SKM-1 treated with dmso at 0.1 percent for 144 hours (cell line): ENCODE measurements around the gene APBA2.

Experiments
- DNase-seq: peaks from one replicate; lab custom pipeline; 2025; ENCODE audit not compliant: unreplicated experiment; lab: John Stamatoyannopoulos, UW

The APBA2 gene

GRCh38 chr15:28895146-28895545 lies 9.4 kb downstream of the APBA2 start:
- no peak for DNase-seq

DNA sequence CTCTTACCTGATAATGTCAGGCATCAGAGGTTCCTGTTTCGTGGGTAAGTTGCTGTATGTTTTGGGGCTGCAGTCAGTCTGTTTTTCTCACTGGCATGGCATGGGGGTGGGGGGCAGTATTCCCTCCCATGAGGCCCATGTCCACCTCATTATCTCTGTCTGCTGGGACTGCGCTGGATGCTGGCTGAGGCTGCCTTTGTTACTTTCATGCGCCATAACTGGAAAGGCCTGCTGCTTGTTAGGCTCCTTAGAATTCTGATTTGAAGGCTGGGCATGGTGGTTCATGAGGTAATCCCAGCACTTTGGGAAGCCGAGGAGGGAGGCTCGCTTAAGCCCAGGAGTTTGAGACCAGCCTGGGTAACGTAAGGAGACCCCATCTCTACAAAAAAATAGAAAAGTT lies 9.8 kb downstream of the APBA2 start:
- no peak for DNase-seq

- DNase-seq: no peak
Measured at GRCh38 chr15:28896951-28897350, 11.2 kb downstream of the APBA2 start.

DNA sequence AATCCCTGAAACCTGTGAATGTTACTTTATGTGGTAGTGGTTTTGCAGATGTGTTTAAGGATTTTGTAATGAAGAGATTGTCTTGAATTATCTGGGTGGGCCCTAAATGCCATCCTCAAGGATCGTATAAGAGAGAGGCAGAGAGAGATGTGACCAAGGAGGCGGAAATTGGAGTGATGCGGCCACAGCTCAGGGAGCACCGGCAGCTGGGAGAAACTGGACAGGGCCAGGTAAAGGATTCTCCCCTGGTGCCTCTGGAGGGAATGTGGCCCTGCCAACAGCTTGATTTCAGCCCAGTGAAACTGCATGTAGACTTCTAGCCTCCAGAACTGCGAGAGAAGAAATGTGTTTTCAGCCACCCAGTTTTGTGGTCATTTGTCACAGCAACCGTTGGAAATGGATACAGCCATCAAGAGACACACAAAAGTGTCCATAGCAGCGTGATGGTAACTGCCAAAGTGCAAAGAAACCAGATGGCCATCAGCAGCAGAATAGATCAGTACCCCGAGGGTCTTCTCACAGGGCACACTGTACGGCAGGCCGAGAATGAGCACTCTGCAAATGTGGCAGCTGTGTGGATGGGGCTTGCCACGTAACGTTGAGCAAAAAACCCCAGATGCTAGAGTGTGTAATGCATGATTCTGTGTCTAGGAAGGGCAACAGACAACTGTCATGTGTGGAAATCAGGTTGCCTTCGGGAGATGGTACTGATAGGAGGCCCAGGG lies 12.2 kb downstream of the APBA2 start:
- DNase-seq: no peak

DNA sequence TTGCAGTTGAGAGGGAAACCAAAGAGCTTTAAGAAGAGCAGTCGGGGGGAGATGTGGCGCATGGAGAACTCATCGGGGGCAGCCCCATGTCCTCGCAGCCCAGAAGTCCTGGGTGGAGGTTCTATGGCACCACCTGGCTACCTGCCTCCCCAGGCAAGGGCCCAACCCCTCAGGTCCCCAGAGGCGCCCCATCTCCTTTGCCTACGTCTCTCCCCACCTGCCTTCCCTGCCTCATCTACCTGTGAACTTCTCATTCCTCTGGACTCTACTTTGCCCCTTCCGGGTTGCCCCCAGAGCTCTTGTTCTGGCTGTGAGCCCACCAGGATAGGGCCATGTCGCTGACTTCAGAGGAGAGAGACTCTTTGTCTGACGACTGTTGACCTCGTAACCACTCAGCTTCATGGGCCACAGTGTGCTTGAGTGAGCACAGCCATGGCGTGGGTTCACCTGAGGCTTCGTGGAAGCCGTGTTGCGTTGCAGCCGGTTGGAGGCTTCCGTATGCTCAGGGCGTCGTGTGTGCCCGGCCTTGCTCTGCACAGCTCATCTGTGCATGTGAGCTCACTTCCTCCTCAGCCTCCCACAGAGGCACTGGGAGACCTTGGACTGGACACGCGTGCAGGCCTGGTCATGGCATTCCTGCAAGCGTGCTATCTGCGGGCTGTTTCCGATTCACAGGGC lies 13.4 kb downstream of the APBA2 start:
- DNase-seq: no peak

DNA sequence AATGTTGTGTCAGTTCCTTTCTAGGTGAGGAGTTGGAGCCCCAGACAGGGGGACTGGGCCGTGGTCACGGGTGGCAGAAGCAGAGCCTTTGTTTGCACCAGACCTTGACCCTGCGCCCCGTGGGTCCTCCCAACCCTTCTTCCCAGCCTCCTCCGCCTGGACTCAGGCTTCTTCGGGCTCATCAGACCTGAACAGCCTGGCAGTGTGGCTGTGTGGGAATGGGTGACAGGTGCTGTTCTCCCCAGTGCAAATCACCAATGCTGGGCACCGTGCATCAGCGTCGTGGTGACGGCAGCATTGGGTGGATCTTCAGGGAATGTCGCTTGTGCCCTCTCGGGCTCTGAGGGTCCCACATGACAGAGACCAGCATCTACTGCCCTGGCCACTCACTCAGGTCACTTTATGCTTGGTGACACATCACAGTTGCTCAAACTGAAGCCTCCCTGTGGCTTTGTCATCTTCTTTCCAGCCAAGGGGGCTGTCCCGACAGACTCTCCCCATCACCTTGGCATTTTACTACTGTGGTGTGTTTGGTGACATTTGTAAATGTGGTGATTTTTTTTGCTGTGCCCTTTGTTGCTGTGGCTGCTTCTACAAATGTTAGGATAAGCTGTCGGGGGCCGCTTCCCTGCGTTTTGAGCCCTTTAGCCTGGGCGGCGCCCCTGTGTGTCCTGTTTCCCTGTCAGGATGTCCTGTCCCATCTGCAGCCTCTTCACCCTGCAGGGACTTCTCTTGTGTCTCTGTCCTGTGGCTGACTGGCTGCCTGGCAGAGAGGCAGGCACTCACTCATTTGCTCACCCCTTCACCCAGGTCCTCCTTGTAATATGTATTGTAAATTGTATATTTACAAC lies 14.5 kb downstream of the APBA2 start:
- DNase-seq: no peak

DNA sequence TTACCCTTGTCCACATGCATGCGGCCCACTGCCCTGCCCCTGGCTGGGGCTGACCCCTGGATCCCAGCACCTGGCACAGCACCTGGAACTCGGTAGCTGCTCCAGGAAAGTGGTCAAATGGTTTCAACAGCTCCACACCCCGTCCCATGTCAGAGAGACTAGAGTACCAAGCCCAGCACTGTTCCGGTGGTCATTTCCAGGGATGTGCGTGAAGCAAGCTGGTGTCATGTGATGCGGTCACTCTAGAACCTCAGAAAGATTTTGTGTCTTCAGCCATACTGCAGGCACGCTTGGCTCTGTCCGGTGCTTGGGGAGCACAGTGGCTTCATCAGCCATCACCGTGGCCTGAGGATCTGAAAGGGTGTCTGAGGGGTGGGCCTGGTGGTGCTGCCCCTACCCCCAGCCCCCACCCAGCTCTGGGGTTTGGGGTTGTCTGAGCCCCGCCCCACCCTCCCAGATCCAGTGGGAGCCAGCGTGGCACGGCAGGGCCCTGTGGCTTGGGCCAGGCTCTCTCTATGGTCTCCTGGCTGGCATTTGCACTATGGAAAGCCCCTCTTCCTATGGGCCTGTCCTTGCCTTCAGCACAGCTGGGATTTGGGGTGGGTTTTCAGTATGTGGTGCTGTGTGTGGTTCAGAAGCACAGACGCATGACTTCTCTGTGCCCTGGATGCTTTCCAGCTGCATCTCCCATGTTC lies 15.3 kb downstream of the APBA2 start:
- no peak for DNase-seq

DNA sequence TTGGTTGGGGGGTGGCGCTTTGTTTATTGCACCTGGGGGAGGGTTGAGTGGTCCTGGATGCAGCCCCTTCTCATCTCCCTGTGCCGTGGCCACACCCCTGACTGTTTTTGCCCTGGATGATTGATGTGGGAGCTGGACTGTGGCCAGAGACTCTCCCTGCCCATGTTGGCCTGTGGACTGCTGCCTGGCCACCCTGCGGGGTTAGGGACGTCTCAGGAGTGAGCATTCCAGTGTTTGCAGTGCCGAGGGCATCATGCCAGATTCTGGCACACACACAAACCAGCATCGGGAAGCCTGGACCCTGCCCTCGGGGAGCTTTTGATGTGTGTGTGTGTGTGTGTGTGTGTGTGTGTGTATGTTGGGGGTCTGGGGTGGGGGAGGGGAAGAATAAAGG lies 15.8 kb downstream of the APBA2 start:
- no peak for DNase-seq

DNA sequence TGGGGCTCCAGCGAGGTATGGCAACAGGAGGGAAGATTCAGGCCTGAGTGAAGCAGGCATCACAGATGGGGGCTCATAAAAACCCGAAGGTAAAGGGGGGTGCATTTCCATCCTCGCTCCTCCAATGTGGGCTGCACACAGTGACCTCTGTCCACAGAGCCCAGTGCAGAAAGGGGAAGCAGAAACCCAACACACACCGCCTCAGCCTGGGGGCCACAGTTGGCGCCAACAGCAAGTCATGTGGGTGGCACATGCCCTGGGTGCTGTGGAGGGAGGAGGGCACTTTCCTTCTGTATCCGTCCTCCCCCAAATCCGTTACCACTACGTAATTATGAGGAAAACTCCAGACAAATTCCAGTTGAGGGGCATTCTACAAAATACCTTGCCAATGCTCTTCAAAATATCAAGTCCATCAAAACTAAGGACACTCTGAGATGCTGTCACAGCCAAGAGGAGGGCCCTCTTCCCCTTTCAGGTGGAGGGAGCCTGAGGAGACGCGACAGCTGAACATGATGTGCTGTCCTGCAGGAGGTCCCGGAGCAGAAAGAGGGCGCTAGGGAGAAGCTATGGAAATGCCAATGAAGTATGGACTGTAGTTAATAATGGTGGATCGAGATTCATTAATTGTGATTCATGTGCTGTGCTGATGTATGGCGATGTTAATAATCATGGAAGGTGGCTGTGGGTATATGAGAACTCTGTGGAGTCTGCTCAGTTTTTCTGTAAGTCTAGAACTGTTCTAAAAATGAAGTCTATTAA lies 16.4 kb downstream of the APBA2 start:
- DNase-seq: no peak

GRCh38 chr15:28902856-28903255 lies 17.1 kb downstream of the APBA2 start:
- no peak for DNase-seq

GRCh38 chr15:28903555-28903954 lies 17.8 kb downstream of the APBA2 start:
- no peak for DNase-seq

GRCh38 chr15:28904003-28904402 lies 18.2 kb downstream of the APBA2 start:
- no peak for DNase-seq

DNA sequence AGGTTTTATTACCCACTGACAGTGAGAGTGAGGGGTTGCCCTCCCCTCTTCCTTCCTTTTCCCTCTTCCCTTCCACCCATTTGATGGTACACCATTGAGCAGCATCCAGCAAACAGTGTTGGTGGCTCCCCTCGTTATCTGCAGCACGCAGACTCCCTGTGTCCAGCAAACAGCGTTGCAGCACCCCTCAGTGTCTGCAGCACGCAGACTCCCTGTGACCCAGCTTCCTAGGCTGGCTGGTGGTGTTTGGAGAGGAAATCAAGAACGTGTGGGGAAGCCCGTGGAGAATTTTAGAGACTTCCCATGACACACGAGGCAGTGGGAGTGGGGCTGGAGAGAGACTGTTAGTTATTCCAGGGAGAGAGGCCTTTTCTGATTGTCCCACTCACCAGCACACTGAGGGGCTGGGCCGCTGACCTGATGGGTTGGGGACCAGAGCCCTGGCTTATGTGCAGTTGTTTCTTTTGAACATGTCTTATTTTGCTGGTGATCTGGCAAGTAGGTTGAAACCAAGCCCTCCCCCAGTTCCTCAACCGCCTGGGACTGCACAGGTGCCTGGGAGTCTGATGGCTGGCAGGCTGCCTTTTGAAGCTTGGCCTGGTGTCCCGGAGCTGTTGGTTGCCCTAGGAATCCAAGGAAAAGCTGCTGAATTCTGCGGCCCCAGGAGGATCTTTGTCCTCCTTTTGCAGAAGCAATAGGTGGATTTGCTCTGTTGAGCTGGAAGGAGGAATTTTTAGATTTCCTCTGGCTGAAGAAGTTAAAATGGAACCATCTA lies 19.0 kb downstream of the APBA2 start:
- no peak for DNase-seq

GRCh38 chr15:28907338-28907960 lies 21.7 kb downstream of the APBA2 start:
- no peak for DNase-seq

DNA sequence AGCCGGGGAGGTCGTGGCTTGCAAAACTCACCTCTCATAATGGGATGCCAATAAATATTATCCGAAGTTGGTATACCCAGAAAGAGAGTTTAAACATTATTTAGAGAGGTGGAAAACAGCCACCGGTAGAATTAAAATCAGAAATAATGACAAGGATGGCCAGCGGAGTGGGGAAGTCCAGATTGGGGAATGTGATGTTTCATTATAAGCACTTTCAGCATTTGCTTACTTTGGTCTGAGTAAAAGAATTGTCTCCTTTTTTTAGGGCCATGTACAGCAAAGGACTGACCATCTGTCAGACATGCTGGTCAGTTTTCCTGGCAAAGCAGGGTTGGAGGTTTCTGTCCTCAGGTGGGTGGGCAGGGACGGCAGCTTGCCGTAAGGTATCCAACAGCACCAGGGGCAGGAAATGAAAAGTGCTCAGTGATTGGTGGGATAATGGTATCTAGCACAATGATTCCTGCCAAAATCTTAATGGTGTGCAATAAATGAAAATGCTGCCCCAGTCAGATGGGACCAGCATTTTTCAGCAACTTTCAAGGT lies 24.3 kb downstream of the APBA2 start:
- DNase-seq: no peak

- no peak for DNase-seq
Measured at GRCh38 chr15:28911310-28911931, 25.6 kb downstream of the APBA2 start.

- DNase-seq: no peak
Measured at GRCh38 chr15:28912422-28912821, 26.6 kb downstream of the APBA2 start.

- no peak for DNase-seq
Measured at GRCh38 chr15:28913171-28913765, 27.5 kb downstream of the APBA2 start.
